ENCODE measurements around the gene ACYP2.
"Not testable (repeated sequence)": the region's sequence is repeated elsewhere in the genome, so short reads cannot be mapped to it uniquely, and the experiment has no call there.

The ACYP2 gene

DNA sequence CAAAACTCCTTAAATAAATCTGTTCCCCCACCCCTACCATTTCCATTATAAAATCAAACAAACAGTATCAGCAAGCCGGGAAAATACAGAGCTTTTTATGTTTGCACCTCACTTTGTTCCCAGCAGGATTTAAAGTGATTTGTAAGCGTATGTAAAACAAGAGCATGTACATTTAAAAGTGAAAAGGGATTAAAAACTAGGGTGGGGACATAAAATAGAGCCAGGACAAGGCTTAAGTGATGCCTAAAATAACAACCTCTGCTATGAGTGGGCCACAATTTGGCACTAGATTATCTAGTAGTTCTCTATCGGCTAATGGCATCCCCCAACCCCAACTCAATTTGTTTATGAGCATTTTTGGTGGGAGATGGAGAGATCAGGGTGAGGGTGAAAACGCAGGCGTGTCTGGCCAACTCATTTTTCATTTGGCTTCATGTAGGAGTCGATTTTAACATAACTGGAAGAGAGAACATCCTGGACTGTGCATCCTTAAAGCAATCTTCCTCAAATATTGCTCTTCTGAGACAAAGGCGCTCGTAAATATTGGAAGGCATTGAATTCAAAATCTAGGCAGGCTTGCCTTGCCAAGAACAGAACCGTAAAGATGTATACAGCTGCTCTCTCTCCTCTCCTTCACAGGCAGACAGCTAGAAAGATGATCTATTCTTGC, 175.1 kb downstream of the ACYP2 start:
- H3K4me3 ChIP-seq (ENCODE audit: low read depth, low read length) = no peak overlapping the region
- TF ChIP-seq MAX (IDR thresholded peaks at IDR 0.05; ENCODE audit: low read depth, low read length) (no peak), POLR2A (IDR thresholded peaks at IDR 0.05; ENCODE audit: extremely low read depth, insufficient read length) (no peak), MYC (IDR thresholded peaks at IDR 0.05; ENCODE audit: low read depth, low read length) (no peak)
- TF ChIP-seq, protein P1, sequence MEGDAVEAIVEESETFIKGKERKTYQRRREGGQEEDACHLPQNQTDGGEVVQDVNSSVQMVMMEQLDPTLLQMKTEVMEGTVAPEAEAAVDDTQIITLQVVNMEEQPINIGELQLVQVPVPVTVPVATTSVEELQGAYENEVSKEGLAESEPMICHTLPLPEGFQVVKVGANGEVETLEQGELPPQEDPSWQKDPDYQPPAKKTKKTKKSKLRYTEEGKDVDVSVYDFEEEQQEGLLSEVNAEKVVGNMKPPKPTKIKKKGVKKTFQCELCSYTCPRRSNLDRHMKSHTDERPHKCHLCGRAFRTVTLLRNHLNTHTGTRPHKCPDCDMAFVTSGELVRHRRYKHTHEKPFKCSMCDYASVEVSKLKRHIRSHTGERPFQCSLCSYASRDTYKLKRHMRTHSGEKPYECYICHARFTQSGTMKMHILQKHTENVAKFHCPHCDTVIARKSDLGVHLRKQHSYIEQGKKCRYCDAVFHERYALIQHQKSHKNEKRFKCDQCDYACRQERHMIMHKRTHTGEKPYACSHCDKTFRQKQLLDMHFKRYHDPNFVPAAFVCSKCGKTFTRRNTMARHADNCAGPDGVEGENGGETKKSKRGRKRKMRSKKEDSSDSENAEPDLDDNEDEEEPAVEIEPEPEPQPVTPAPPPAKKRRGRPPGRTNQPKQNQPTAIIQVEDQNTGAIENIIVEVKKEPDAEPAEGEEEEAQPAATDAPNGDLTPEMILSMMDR (IDR thresholded peaks at IDR 0.05; ENCODE audit: low read depth, low read length) = no peak
- DNase-seq (ENCODE audit: low read depth) = no peak

DNA sequence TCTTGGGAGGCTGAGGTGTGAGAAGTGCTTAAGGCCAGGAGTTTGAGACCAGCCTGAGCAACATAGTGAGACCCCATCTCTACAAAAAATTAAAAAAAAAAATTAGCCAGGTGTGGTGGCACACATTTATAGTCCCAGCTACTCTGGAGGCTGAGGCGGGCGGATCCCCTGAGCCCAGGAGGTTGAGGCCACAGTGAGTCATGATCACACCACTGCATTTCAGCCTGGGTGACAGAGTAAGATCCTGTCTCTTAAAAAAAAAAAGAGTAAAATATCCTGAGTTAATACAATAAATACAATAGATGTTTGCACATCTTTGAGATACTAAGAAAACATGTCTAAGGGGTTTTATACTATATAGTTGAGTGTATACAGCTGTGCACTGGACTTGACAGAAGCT, 179.2 kb downstream of the ACYP2 start:
- not testable (repeated sequence) for H3K4me3 ChIP-seq (ENCODE audit: low read depth, low read length); DNase-seq (ENCODE audit: low read depth)

DNA sequence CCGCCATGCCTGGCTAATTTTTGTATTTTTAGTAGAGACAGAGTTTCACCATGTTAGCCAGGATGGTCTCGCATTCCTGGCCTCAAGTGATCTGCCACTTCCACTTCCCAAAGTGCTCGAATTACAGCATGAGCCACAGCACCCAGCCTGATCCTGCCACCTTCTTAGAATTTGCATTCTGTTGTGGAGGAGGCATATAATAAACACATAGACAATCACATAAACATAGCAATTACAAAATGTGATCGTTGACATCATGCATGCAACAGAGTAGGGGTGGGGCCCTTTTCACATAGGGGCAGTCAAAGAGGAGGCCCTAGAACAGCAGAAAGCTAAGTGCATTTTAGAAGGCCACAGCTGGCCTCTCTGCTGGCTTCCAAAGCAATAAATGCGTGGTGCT, 180.5 kb downstream of the ACYP2 start:
- DNase-seq (ENCODE audit: low read depth) = no peak

DNA sequence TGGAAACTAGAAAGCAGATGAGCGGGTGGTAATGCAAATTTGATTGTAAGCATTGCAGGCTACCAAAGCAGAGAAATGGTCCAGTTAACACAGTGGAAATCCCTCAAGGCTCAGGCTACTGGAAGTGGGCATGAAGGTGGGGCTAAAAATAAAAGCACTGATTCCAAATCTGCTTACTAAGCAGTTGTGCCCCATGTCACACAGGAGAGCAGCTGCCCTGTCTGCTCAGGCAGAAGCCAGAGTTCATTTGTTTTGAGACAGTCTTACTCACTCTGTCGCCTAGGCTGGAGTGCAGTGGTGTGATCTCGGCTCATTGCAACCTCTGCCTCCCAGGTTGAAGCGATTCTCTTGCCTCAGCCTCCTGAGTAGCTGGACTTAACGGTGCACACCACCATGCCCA, 183.1 kb downstream of the ACYP2 start:
- DNase-seq (ENCODE audit: low read depth) = no peak
- TF ChIP-seq, protein P1 (IDR thresholded peaks at IDR 0.05; ENCODE audit: low read depth, low read length) = no peak
- no peak for TF ChIP-seq MAX (IDR thresholded peaks at IDR 0.05; ENCODE audit: low read depth, low read length)
- TF ChIP-seq MYC (IDR thresholded peaks at IDR 0.05; ENCODE audit: low read depth, low read length) = no peak
- no peak for TF ChIP-seq POLR2A (IDR thresholded peaks at IDR 0.05; ENCODE audit: extremely low read depth, insufficient read length)
- no peak overlapping the region for H3K4me3 ChIP-seq (ENCODE audit: low read depth, low read length)

More for the DNA sequence above, 180.5 kb downstream of the ACYP2 start:
- TF ChIP-seq, protein P1 (IDR thresholded peaks at IDR 0.05; ENCODE audit: low read depth, low read length) = no peak
- TF ChIP-seq MAX (IDR thresholded peaks at IDR 0.05; ENCODE audit: low read depth, low read length) (no peak), POLR2A (IDR thresholded peaks at IDR 0.05; ENCODE audit: extremely low read depth, insufficient read length) (no peak), MYC (IDR thresholded peaks at IDR 0.05; ENCODE audit: low read depth, low read length) (no peak)
- no peak overlapping the region for H3K4me3 ChIP-seq (ENCODE audit: low read depth, low read length)

DNA sequence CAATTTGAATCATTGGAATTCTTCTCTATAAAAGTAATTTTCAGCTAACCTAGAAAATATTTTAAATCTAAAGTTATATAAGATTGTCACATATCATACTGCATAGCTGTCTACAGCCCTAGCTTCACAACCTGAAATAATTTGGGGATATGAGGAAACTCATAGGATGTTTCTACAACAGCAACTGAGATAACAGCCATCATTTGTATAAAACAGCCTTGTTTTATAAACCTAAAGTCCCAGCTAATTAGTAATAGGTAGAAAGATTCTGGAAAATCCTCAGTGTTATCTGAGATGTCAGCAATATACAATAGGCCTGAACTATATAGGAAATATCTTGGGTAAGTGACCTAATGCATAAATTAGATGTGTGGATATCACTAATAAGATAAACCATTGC, 188.2 kb downstream of the ACYP2 start:
- no peak for TF ChIP-seq MYC (IDR thresholded peaks at IDR 0.05; ENCODE audit: low read depth, low read length)
- TF ChIP-seq MAX (IDR thresholded peaks at IDR 0.05; ENCODE audit: low read depth, low read length) = no peak
- no peak for TF ChIP-seq POLR2A (IDR thresholded peaks at IDR 0.05; ENCODE audit: extremely low read depth, insufficient read length)
- TF ChIP-seq, protein P1 (IDR thresholded peaks at IDR 0.05; ENCODE audit: low read depth, low read length) = no peak
- DNase-seq (ENCODE audit: low read depth) = no peak
- no peak overlapping the region for H3K4me3 ChIP-seq (ENCODE audit: low read depth, low read length)

DNA sequence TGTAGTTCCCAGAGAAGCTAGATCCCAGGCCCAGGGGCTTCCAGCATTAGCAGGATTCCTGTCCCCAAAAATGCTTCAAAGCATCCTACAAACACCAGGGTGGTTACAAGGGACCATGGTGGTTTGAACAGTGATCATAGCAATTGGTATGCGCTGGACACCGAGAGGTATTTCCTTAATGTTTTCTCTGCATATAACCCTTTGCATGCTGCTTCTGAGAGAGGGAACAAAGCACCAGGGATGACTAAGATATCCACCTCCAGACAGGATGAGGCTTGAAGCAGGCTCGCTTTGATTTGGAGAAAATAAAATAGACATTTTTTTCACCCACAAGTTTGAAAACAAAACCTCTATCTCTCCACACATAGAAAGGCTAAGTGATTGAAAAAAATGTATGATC, 191.1 kb downstream of the ACYP2 start:
- no peak for DNase-seq (ENCODE audit: low read depth)
- no peak for TF ChIP-seq POLR2A (IDR thresholded peaks at IDR 0.05; ENCODE audit: extremely low read depth, insufficient read length)
- no peak for TF ChIP-seq MYC (IDR thresholded peaks at IDR 0.05; ENCODE audit: low read depth, low read length)
- no peak for TF ChIP-seq MAX (IDR thresholded peaks at IDR 0.05; ENCODE audit: low read depth, low read length)
- TF ChIP-seq, protein P1 (IDR thresholded peaks at IDR 0.05; ENCODE audit: low read depth, low read length) = no peak

More for the DNA sequence above, 191.1 kb downstream of the ACYP2 start:
- no peak overlapping the region for H3K4me3 ChIP-seq (ENCODE audit: low read depth, low read length)

Data from NB4 (cell line).